Measurements from ENCODE around the gene FAM83B.
"Not testable (repeated sequence)": the region's sequence is repeated elsewhere in the genome, so short reads cannot be mapped to it uniquely, and the experiment has no call there.

The FAM83B gene

DNA sequence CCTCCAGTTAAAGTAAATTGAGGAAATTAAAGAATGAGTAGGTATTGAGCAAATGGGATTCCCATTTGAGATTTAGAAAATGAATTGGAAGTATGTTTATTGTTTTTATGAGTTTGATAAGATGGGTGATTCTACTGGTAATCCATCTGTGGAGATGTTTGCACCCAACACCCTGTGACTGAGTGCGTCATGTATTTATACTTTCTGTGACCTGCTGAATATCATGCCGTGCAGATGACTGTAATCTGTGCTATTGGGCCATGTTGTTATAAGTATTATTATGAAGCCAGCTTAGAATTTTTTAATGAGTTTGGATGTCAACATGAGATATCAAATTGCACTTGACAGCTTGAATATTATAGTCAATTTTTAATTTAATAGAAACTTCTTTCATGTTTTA is 17.7 kb downstream of the FAM83B start:
- DNase-seq: no peak

DNA sequence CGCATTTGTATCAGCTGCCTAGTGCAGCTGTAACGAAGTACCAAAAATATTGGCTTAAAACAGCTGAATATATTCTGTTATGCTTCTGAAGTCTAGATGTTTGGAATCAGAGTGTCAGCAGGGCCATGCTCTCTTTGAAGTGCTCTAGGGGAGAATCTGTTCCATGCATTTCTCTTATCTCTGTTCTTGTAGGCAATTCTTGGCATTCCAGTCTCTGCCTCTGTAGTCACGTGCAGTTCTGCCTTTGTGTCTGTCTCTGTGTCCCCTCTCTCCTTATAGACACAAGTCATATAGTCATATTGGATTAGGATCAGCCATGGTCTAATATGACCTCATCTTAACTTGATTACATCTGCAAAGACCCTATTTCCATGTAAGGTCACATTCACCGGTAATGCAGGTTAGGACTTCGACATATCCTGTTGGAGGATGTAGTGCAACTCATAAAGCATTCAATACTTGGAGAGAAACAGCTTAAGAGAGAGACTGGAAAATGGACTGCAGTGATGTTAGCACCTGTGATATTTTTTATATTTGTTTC is 18.6 kb downstream of the FAM83B start:
- DNase-seq: no peak

DNA sequence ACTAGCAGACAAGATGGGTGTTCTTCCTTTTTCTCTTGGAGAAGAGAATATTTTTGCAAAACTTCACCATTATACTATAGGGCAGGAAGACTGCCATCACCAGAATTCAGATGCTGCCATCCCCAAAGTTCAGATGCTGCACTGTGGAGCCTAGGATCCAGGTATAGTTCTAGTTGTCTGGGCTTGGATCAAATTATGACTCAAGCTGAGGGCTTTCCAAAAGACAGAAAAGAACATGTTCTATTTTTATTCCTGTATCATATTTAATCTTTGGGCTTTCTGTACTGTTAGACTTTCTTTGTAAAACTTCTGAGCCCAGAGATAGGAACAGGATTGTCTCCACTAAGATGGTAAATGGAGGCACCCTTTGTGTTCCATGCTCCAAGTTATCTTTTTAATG is 22.0 kb downstream of the FAM83B start:
- no peak for DNase-seq

DNA sequence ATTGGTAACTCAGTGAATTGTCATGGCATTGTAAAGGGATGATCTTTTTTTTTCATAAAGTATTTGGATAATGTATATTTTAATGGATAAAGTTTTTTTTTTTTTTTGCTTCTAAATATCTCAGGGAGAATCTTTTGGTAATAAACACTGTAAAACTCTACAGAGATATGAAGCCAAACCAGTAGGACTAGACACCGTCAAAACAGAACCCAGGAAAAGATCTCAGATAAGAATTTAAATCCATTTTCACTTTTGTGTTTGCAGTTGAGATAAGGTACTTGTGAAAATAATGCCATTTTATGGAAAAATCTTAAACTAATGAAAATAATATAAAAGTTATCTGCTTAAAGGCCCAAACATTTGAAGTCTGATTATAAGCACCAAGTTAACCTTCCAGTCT is 27.0 kb downstream of the FAM83B start:
- no peak for DNase-seq

DNA sequence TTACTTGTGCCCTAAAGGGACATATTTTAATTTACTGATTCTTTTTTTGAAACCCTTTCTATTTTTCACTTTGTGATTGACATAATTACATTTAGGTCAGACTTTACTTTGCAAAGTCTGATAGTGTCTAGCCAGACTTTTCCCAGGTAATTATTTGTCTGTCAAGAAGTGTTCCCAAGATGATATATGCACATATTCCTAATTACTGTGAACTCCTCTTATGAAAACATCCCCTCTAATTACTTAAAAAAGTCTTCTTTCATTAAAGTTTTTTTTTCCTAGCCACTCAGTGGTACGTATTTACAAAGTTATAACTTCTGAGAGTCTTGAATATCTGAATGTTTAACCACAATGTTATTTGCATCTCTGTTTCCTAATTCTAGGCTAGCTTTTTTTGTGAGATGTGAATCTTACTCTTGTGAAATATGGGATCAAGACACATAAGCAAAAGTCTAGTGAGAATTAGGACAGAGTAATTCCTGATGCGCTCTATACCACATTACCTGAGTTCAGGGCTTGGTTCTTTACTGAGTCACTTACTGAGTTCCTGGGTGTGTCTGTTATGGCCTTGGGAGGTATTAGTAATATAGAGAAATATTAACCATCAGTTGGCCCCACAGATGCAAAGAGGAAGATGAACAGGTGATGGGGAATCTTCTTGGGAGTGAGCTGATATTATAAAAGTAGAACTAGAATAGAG is 27.9 kb downstream of the FAM83B start:
- no peak for DNase-seq

DNA sequence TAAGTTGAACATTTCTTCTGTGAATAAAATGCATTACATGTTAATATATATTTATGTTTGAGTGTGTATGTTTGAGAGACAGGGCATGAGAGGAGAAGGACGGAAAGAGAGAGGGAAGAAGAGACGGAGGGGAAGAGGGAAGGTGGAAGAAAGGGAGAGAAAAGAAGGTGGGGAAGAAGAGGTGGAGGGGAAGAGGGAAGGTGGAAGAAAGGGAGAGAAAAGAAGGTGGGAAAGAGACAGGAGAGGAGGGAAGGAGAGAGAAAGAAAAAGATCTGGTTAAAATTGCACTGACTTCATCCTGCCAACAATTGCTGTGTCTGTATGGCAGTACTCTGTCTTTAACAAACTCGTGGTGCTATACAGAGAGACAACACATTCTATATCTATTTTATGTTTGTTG is 29.0 kb downstream of the FAM83B start:
- no peak for DNase-seq

DNA sequence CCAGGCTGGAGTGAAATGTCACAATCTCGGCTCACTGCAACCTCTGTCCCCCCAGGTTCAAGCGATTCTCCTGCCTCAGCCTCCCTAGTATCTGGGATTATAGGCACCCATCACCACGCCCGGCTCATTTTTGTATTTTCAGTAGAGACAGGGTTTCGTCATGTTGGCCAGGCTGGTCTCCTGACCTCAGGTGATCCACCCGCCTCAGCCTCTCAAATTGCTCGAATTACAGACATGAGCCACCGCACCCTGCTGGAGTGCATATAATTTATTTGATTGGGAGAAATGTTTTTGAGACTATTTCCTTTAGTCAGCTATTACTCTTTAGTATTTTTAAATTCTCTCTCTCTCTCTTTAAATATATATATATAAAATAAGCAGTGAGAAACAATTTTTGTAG is 29.8 kb downstream of the FAM83B start:
- DNase-seq: no peak

DNA sequence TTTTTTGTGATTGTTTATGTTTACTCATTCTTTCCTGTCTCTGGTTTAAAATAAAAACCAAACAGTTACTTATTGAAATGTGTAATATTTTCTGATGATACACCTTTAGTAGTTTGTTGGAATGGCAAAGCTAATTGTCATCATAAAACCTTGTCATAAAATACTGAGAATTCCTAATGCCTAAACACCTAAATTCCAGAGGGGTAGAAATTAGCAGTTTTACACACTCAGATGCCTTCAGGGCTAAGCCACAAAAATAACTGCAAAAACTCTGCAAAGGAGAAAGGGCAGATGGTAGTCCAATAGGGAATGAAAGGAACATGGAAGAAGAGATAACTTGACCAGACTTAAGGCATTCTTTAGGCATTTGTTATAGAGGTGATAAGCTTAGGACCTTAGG is 30.3 kb downstream of the FAM83B start:
- no peak for DNase-seq

DNA sequence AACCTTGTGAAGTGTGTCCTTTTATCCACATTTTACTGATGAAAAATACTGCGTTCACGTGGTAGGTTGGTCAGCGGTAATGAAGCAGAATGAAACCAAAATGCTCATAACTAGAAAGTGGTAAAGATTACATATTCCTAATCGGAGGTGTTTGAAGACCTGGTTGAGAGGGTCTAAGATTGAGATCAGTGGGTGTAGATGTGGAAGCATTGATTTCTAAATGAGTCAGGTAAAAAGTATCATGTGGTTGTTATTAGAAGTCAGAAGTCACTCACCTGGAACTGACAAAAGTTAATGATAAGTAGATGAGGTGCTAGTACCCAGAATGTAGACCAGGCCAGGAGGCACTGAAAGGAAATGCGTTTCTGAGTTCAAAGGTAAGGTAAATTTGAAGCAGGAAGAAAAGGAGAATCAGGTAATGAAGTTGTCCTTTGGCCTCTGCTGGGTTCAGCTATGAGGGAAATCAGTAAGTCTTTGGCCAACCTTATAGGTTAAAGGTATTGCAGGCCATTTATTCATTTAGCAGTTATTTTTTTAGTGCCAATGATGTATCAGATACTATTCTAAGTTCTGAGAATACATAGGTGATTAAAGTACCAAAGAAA is 31.2 kb downstream of the FAM83B start:
- no peak for DNase-seq

DNA sequence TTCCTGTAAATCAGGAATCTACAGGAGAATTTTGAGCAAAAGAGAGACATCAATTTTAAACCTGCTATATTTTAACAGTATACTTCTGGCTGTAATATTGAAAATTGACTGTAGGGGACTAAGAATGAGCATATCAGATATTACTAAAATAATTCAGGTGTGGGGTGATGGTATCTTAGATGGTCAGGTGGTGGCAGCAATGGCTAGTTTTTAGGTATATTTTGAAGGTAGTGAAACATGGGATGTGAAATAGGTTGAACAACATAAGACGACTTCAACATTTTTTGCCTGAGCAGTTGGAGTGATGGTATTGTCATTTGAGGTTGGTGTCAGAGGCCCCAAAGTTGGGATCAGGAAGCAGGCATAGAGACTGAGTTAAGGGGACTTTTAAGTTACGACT is 32.1 kb downstream of the FAM83B start:
- no peak for DNase-seq

DNA sequence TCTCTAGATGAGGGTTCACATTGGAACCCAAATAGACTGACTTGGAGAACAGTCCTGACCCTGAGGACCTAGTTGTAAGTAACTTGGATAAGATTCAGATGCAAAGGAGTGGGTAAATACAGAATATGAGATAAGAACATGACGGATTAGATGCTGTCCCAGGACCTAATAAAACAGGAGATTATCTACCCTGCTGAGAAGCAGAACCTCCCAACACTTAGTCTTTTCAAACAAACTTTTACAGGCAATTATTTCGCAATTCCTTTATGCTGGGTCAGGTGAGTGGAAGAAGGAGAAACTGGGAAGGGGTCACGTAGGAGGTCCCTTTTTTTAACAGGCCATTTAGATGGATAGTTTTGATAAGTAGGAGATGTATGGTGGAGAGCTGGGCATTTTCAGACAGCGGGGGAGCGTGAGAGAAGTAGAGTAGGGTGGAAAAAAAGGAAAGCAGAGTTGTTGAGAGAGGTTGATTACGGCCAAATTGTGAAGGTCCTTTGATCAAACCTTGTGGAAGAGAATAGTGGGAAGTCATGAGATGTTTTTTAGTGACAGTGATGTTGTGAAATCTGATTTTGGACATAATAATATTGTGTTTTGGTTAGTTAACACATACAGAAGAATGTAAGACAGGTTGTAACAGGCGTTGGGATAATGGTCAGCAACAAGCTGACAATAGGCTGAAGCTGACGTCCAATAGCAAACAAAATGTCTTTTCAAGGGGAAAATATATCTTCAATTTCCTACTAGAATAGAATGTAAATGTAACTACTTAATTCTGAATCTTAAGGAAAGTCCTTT is 32.8 kb downstream of the FAM83B start:
- no peak for DNase-seq

DNA sequence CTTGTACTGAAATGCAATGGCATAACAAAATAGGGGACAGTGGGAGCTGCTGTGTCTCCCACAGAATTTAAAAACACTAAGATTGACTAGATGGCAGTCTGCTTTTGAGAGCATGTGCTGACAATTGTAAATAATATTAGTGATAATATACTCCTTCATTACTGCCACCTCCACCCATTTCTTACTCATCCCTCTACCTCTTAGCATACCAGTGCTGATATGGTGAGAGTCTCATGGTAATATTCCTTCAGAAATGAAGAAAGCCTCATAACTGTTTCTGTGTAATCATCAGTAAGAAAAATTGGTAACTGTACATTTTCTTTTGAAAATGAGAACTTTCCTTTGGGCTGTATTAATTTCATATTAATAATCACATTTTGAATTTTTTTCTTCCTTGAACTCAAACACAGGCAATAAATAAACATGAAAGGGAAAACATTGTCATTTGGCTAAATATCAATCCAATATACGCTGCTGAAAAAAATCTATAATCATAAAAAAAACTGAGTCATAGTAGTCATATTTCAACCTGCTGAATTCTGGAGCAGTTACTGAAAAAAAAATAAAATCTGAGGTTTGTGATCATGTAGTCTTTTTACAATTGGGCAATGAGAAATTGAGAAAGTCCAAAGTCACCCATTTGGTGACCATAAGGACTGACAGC is 34.6 kb downstream of the FAM83B start:
- no peak for DNase-seq

DNA sequence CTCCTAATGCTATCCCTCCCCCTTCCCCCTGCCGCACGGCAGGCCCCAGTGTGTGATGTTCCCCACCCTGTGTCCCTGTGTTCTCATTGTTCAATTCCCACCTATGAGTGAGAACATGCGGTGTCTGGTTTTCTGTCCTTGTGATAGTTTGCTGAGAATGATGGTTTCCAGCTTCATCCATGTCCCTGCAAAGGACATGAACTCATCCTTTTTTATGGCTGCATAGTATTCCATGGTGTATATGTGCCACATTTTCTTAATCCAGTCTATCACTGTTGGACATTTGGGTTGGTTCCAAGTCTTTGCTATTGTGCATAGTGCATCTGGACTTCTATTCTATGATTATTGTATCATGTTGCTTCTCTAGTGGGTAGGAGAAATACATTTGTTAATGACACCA is 35.3 kb downstream of the FAM83B start:
- not testable (repeated sequence) for DNase-seq

DNA sequence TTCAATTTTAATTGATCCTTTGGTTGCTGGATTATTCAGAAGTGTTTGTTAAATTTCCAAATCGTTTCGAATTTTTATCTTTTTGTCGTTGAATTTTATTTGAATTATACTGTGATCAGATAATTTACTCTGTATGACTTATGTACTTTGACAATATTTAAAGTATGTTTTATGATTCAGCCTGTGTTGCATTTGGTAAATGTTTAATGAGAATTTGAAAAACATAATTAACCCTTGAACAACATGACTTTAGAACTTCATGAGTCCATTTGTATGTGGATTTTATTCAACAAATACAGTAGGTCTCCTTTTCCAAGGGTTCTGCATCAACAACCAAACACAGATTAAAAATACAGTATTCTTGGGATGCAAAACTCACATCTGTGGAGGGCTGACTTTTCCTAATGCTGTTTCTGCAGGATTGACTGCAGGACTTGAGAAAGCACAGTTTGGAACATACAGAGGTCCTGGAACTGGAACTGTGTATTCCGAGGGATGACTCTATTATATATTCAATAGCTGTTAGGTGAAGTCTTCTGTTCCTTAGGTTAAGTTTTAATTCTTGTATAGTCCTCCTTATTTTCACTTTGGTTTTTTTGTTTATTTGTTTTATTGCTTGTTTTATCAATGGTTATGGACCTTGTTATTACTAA is 40.5 kb downstream of the FAM83B start:
- DNase-seq: no peak

DNA sequence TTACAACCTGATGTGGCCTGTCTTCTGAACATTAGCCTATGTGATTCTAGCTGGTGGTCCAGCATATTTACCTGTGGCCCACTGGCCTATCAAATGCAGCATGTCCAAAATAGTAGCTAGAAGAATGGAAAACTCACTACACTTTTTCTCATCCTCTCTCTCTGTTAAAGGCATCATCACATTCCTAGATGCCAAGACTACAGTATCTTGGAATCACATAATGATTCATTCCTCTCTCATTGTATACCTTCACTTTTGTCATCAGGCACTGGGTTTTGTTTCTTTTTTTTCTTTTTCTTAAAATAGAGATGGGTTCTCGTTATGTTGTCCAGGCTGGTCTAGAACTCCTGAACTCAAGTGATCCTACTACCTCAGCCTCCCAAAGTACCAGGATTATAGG is 45.0 kb downstream of the FAM83B start:
- DNase-seq: no peak

DNA sequence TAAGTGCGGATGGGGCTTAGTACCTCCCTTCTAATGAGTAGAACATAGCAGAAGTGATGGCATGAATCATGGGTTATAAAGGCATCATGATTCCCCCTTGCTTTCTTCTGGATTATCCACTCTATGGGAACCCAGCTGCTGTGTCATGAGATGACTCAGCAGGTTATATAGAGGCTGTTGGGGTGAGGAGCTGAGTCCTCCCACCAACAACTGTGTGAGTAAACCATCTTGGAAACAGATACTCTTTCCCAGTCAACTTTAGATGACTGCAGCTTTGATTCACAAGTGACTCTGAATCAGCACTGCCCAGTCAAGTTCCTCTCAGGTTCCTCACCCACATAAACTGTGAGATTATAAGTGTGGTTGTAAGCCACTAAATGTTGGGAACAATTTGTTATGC is 46.3 kb downstream of the FAM83B start:
- DNase-seq: no peak

DNA sequence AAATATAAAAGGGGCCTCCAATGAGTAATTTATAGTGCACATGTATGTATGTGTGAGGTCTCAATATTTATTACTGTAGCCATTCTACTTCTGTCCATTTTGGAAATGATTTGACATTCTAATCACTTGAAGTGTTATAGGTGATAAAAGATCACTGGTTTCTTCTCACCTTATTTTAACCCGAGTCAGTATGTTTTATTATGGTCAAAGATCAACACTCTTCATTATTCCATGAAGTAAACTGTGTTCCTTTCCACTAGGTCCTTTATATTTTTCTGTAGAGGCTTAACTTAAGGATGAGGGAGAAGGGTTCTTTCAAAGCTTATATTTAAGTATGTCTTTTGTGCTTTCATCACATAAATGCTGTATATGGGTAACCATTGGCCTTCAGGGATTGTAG is 47.2 kb downstream of the FAM83B start:
- no peak for DNase-seq

DNA sequence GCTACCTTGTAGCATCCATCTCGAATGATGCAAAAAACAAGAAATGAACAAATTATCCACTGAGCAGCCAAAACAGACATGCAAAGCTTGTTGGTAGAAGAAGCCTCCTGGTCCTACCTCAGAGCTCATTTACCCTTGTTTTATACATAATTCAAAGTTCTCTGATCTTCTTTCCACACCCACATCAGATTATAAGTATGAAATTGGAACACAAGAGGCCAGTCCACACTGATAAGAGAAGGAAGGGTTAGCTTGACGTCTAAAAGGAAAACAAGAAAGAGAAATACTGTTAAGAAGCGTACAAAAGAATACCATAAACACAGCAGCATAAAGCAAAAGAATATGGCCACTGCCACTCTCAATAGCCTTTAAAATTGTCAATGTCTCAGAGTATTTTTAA is 49.7 kb downstream of the FAM83B start:
- DNase-seq: no peak

DNA sequence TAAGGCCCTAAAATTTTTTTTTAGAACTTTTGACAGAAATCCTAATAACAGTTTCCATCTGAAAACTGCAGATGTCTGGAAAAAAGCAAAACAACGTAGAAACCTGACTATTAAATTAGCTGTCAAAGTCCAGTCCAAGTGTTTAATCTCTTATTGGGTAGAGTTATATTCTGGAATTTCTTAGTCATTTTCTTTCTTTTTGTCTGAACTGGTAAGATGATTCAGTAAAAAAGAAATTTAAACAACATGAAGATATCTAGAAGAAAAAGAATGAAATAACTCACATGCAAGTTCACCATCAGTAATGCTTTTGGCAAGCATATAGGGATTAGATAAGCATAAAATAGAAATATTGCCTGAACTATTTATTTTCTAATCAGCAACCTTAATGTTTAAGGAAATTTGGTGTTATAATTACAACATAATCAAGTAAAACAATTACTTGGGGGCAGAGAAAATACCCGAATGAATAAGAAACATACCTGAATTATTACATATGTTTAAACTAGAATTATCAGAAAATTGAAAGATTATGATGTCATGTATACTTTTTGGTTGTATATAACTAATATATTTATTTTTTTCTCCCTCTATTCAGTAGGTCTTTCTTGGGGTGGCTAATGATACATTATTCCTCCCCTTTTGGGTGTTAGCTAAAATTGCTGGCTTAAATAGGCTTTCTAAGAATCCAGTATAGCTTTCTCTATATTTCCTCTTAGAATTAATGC is 51.1 kb downstream of the FAM83B start:
- no peak for DNase-seq

DNA sequence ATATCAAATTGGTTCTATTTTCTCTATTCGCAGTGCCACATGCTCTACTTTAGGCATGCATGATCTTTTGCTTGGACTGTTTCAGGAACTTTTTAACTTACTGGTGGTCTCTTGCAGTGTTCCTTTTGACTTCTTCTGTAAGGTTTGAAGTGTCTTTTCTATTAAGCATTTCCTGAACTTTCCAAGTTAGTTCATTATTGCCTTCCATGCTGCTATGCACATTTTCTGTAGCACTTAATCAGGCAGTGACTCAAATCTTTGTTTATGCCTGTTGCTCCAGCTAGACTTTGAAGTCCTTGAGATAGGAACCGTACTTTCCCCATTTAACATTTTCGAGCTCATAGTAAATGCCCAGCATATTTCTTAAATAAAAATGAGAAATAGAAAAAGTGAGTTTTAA is 52.2 kb downstream of the FAM83B start:
- DNase-seq: no peak

DNA sequence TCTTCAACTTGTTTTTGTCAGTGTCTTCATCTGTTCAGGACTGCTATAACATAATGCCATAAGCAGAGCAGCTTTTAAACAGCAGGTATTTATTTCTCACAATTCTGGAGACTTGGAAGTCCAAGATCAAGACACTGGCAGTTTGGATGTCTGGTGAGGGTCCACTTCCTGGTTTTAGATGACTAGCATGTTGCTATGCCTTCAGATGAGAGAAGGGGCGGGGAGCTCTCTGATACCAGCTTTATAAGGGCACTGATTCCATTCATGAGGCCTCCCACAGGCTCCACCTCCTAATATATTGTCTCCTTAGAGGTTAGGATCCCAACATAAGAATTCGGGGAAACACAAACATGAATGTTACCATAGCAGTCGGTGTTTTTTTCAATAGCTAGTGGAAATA is 52.9 kb downstream of the FAM83B start:
- no peak for DNase-seq

DNA sequence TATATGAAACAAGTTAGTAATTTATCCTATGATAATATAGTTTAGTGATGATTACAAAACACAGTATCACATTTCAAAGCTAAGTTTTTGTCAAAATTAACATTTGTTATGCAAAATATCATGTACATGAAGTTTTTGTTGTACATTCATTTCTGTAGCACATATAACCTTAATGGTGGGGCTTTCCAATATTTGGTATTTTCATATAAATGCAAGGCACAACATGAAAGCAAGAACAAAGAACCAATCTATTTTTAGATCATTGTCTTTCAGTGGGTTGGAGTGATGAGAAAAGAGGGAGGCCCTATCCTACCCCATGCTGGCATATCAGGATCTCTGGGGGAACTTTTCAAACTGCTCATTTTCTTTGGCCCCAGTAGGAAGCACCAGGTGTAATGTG is 53.4 kb downstream of the FAM83B start:
- DNase-seq: no peak
